GM12878 (cell line): ENCODE results near the gene PRM1. TPM values are rescaled to one million over a fixed set of nuclear protein-coding genes. Genes with fewer than 3 reads are reported as not detected.

Experiments
- BHLHE40 ChIP-seq, 2 experiments: fragments of 450-650 bp in 1 of 2; IDR thresholded peaks; 2 replicates each; pipeline ENCODE4 v1.6.1; 2011 to 2017; ENCODE audit warnings: low read depth in 2 of 2, borderline replicate concordance in 1 of 2, improper control_type of control experiment in 1 of 2, low read length in 1 of 2, mild to moderate bottlenecking in 1 of 2
- CBX3 ChIP-seq: fragments of 200-600 bp; sonication (generic); IDR thresholded peaks from 2 replicates; pipeline ENCODE4 v1.6.1; 2016; ENCODE audit warnings: low read depth, borderline replicate concordance
- CHD1 ChIP-seq: IDR thresholded peaks from 2 replicates; pipeline ENCODE4 v1.6.1; 2012; ENCODE audit warnings: low read depth, low read length, improper control_type of control experiment
- EZH2 ChIP-seq: IDR thresholded peaks from 2 replicates; pipeline ENCODE4 v1.6.1; 2012; ENCODE audit warnings: low read depth, mild to moderate bottlenecking, control low read depth, inconsistent platforms, low read length, borderline replicate concordance; ENCODE audit not compliant: control insufficient read depth
- GABPA ChIP-seq: IDR thresholded peaks from 2 replicates; pipeline ENCODE4 v1.6.1; 2014; ENCODE audit warnings: antibody characterized with exemption, low read depth, mild to moderate bottlenecking, inconsistent platforms
- HCFC1 ChIP-seq: fragments of 150-350 bp; IDR thresholded peaks from 2 replicates; pipeline ENCODE4 v1.6.1; 2014; ENCODE audit warnings: low read length
- IRF4 ChIP-seq: IDR thresholded peaks from 2 replicates; pipeline ENCODE4 v1.6.1; 2011; ENCODE audit warnings: low read depth, low read length
- MEF2B ChIP-seq: fragments of 450-650 bp; IDR thresholded peaks from 2 replicates; pipeline ENCODE4 v1.6.1; 2018; ENCODE audit warnings: mild to moderate bottlenecking, moderate library complexity; ENCODE audit not compliant: partially characterized antibody, poor library complexity, severe bottlenecking
- MYC ChIP-seq: IDR thresholded peaks from 2 replicates; pipeline ENCODE4 v1.6.1; 2011; ENCODE audit warnings: mild to moderate bottlenecking, low read length, moderate library complexity, inconsistent platforms; ENCODE audit not compliant: insufficient read depth, insufficient replicate concordance, insufficient read length, severe bottlenecking
- SREBF2 ChIP-seq: IDR thresholded peaks from 2 replicates; pipeline ENCODE4 v1.6.1; 2012; ENCODE audit warnings: mild to moderate bottlenecking, low read length
- TCF12 ChIP-seq: IDR thresholded peaks from 2 replicates; pipeline ENCODE4 v1.6.1; 2011; ENCODE audit warnings: low read depth, mild to moderate bottlenecking, low read length
- YY1 ChIP-seq: IDR thresholded peaks from 2 replicates; pipeline ENCODE4 v1.6.1; 2011; ENCODE audit warnings: low read depth, mild to moderate bottlenecking, low read length
- polyA plus RNA-seq, 11 experiments: library from polyadenylated mRNA; depleted of rRNA in 4 of 11; unstranded in 6 of 11; stranded (reverse) in 5 of 11; fragments of >200 nt; fragmentation: Nextera tagmentation in 4 of 11; fragmentation: Illumina TruSeq in 1 of 11; extraction: Ambion mirVana in 4 of 11; extraction: Trizol in 1 of 11; gene quantifications; 1 replicate in 1 of 11; 2 replicates in 10 of 11; pipeline versions ENCODE4 v1.2.1 to v1.2.3, GENCODE V29; 2011 to 2016; ENCODE audit warnings: inconsistent platforms in 2 of 11, missing spikeins in 2 of 11, low read depth in 1 of 11
- total RNA-seq, 4 experiments: library from RNA; depleted of rRNA in 3 of 4; stranded (reverse); fragments of >200 nt in 3 of 4; fragmentation: Illumina TruSeq in 1 of 4; extraction: Trizol in 1 of 4; gene quantifications; 2 replicates each; pipeline versions ENCODE4 v1.2.1 to v1.2.3, GENCODE V29; 2013 to 2021
- TF ChIP-seq, protein P1 (sequence below): IDR thresholded peaks from 2 replicates; pipeline ENCODE4 v1.6.1; 2012; ENCODE audit warnings: low read depth, low read length, improper control_type of control experiment
- TF ChIP-seq, protein P2 (sequence below): IDR thresholded peaks from 2 replicates; pipeline ENCODE4 v1.6.1; 2011; ENCODE audit warnings: low read depth, low read length, improper control_type of control experiment, borderline replicate concordance
- TF ChIP-seq, protein P3 (sequence below): fragments of 450-650 bp; IDR thresholded peaks from 2 replicates; pipeline ENCODE4 v1.6.1; 2018; ENCODE audit warnings: mild to moderate bottlenecking, low read depth, moderate library complexity; ENCODE audit not compliant: partially characterized antibody
- TF ChIP-seq, protein P4 (sequence below): IDR thresholded peaks from 2 replicates; pipeline ENCODE4 v1.6.1; 2012; ENCODE audit warnings: improper control_type of control experiment, low read depth, low read length; ENCODE audit not compliant: insufficient replicate concordance

The PRM1 gene
- total and polyA plus RNA-seq, 10 of the 15 experiments (the other 5 are each of a cell fraction or from before 2014, with no cell fraction given) = 0.20 TPM; not detected in 9

DNA sequence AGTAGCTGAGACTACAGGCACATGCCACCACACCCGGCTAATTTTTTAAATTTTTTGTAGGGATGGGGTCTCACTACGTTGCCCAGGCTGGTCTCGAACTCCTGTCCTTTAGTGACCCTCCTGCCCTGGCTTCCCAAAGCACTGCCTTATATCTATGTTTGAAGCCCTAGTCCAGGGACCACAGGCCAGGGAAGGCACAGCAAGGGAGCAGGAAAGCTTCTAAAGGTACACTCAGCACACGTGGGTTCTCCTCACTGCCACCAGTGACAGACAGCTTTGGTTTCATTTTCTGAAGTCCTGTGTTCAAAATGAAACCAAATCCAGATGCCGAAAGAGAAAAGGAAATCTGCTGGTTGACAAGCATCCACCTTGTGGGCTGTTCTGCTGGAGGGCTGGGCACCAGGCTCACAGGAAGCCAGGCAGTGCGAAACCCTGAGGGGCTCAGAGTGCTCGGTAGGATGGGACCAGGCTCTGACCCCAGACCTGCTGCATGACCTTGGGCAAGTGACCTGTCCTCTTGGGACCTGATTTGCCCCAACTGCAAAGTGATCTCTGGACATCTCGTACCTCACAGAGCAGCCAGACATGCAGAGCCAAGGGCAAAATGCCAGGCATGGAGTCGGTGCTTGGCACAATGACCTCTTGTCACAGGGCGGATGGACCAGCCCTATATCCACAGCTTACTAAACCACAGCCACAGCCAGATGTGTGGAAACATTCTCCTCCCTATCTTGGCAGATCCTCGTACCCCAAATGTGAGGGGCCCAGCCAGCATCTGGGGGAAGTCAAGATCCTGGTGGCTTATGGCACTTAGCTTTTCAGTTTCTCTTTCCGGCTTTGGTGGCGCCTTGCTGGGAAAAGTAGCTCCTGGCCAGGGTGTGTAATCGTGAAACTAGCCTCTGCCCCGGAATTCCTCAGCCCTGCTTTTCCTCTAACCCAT, 22.3 kb downstream of the PRM1 start (continued):
- TF ChIP-seq YY1 (0 out of 2 replicates have a peak, but pooled peaks have one; percentile 5), TCF12 (0 out of 2 replicates have a peak, but pooled peaks have one; percentile 10), BHLHE40 (IDR thresholded peaks at IDR 0.05; ENCODE audit: borderline replicate concordance in 1 of 2, low read depth in 2 of 2, low read length in 1 of 2) (peak in 1 of 2 experiments; percentile 45; a peak in 1 of 4 replicates), MYC (no peak), EZH2 (no peak), HCFC1 (no peak), GABPA (no peak), CBX3 (no peak), CHD1 (no peak), SREBF2 (no peak), MEF2B (no peak), IRF4 (no peak)
- TF ChIP-seq, protein P1, sequence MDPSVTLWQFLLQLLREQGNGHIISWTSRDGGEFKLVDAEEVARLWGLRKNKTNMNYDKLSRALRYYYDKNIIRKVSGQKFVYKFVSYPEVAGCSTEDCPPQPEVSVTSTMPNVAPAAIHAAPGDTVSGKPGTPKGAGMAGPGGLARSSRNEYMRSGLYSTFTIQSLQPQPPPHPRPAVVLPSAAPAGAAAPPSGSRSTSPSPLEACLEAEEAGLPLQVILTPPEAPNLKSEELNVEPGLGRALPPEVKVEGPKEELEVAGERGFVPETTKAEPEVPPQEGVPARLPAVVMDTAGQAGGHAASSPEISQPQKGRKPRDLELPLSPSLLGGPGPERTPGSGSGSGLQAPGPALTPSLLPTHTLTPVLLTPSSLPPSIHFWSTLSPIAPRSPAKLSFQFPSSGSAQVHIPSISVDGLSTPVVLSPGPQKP = no peak
- TF ChIP-seq, protein P2, sequence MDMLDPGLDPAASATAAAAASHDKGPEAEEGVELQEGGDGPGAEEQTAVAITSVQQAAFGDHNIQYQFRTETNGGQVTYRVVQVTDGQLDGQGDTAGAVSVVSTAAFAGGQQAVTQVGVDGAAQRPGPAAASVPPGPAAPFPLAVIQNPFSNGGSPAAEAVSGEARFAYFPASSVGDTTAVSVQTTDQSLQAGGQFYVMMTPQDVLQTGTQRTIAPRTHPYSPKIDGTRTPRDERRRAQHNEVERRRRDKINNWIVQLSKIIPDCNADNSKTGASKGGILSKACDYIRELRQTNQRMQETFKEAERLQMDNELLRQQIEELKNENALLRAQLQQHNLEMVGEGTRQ = peak; percentile 7; the same call in 1 of the 2 replicates
- TF ChIP-seq, protein P3, sequence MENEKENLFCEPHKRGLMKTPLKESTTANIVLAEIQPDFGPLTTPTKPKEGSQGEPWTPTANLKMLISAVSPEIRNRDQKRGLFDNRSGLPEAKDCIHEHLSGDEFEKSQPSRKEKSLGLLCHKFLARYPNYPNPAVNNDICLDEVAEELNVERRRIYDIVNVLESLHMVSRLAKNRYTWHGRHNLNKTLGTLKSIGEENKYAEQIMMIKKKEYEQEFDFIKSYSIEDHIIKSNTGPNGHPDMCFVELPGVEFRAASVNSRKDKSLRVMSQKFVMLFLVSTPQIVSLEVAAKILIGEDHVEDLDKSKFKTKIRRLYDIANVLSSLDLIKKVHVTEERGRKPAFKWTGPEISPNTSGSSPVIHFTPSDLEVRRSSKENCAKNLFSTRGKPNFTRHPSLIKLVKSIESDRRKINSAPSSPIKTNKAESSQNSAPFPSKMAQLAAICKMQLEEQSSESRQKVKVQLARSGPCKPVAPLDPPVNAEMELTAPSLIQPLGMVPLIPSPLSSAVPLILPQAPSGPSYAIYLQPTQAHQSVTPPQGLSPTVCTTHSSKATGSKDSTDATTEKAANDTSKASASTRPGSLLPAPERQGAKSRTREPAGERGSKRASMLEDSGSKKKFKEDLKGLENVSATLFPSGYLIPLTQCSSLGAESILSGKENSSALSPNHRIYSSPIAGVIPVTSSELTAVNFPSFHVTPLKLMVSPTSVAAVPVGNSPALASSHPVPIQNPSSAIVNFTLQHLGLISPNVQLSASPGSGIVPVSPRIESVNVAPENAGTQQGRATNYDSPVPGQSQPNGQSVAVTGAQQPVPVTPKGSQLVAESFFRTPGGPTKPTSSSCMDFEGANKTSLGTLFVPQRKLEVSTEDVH = no peak
- TF ChIP-seq, protein P4, sequence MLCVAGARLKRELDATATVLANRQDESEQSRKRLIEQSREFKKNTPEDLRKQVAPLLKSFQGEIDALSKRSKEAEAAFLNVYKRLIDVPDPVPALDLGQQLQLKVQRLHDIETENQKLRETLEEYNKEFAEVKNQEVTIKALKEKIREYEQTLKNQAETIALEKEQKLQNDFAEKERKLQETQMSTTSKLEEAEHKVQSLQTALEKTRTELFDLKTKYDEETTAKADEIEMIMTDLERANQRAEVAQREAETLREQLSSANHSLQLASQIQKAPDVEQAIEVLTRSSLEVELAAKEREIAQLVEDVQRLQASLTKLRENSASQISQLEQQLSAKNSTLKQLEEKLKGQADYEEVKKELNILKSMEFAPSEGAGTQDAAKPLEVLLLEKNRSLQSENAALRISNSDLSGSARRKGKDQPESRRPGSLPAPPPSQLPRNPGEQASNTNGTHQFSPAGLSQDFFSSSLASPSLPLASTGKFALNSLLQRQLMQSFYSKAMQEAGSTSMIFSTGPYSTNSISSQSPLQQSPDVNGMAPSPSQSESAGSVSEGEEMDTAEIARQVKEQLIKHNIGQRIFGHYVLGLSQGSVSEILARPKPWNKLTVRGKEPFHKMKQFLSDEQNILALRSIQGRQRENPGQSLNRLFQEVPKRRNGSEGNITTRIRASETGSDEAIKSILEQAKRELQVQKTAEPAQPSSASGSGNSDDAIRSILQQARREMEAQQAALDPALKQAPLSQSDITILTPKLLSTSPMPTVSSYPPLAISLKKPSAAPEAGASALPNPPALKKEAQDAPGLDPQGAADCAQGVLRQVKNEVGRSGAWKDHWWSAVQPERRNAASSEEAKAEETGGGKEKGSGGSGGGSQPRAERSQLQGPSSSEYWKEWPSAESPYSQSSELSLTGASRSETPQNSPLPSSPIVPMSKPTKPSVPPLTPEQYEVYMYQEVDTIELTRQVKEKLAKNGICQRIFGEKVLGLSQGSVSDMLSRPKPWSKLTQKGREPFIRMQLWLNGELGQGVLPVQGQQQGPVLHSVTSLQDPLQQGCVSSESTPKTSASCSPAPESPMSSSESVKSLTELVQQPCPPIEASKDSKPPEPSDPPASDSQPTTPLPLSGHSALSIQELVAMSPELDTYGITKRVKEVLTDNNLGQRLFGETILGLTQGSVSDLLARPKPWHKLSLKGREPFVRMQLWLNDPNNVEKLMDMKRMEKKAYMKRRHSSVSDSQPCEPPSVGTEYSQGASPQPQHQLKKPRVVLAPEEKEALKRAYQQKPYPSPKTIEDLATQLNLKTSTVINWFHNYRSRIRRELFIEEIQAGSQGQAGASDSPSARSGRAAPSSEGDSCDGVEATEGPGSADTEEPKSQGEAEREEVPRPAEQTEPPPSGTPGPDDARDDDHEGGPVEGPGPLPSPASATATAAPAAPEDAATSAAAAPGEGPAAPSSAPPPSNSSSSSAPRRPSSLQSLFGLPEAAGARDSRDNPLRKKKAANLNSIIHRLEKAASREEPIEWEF = no peak
